Endodermal cell (in vitro differentiated cells): Measurements from ENCODE around the gene RUNX2. TPM values are rescaled to one million over a fixed set of nuclear protein-coding genes. Genes with fewer than 3 reads are reported as not detected.

Experiments
- DNase-seq: peaks from one replicate; pipeline ENCODE4 v3.0.0-alpha.2; 2017
- H3K27ac ChIP-seq: 2 replicates; pipeline ENCODE4 v1.5.1; 2013; ENCODE audit warnings: mild to moderate bottlenecking, low read depth, low read length, moderate library complexity
- H3K27me3 ChIP-seq: 2 replicates; pipeline ENCODE4 v1.6.1; 2013; ENCODE audit warnings: mild to moderate bottlenecking, low read length, moderate library complexity; ENCODE audit not compliant: insufficient read depth, control insufficient read depth, poor library complexity, severe bottlenecking
- H3K36me3 ChIP-seq: 2 replicates; pipeline ENCODE4 v1.7.0; 2013; ENCODE audit warnings: mild to moderate bottlenecking, low read length, moderate library complexity; ENCODE audit not compliant: control insufficient read depth, insufficient read depth
- H3K4me1 ChIP-seq: one replicate; pipeline ENCODE4 v1.7.0; 2013; ENCODE audit warnings: low read length; ENCODE audit not compliant: control insufficient read depth, insufficient read depth
- H3K4me3 ChIP-seq: 2 replicates; pipeline ENCODE4 v1.5.1; 2013; ENCODE audit warnings: mild to moderate bottlenecking, low read length, moderate library complexity
- H3K9ac ChIP-seq: 2 replicates; pipeline ENCODE4 v1.6.1; 2013; ENCODE audit warnings: mild to moderate bottlenecking, low read length, moderate library complexity; ENCODE audit not compliant: poor library complexity, severe bottlenecking; ENCODE audit errors: extremely low read depth
- H3K9me3 ChIP-seq: 2 replicates; pipeline ENCODE4 v1.6.1; 2013; ENCODE audit warnings: mild to moderate bottlenecking, low read length, moderate library complexity; ENCODE audit not compliant: control insufficient read depth
- H3K27ac Mint-ChIP-seq: 2 replicates; pipeline ENCODE4 v1.8.0; 2020; ENCODE audit warnings: mixed read lengths
- H3K27me3 Mint-ChIP-seq: 2 replicates; pipeline ENCODE4 v1.8.0; 2021; ENCODE audit warnings: mild to moderate bottlenecking, mixed read lengths; ENCODE audit not compliant: insufficient read depth
- H3K36me3 Mint-ChIP-seq: 2 replicates; pipeline ENCODE4 v1.8.0; 2020; ENCODE audit warnings: low read depth, mixed read lengths
- H3K4me1 Mint-ChIP-seq: 2 replicates; pipeline ENCODE4 v1.8.0; 2020; ENCODE audit warnings: mixed read lengths
- H3K4me3 Mint-ChIP-seq: 2 replicates; pipeline ENCODE4 v1.8.0; 2020; ENCODE audit warnings: mild to moderate bottlenecking, moderate library complexity, mixed read lengths
- H3K9me3 Mint-ChIP-seq: 2 replicates; pipeline ENCODE4 v1.8.0; 2020; ENCODE audit warnings: mild to moderate bottlenecking, mixed read lengths
- CTCF ChIP-seq: fragments of 200-600 bp; sonication (generic); conservative IDR thresholded peaks from 2 replicates; pipeline ENCODE4 v1.5.0; 2021; ENCODE audit warnings: antibody characterized with exemption, mild to moderate bottlenecking
- WGBS, 2 experiments: methylation state at CpG; one replicate each; pipeline versions ENCODE4 v1.1.5 to v1.1.7; 2013; ENCODE audit warnings: missing lambda C conversion rate in 2 of 2, mixed read lengths in 1 of 2; ENCODE audit not compliant: insufficient coverage in 1 of 2, insufficient read length in 1 of 2; 5-methylcytosine and 5-hydroxymethylcytosine counted together
- total RNA-seq, 2 donors: library from RNA; stranded (reverse); fragmentation: NEBNext Ultra II Directional in 1 of 2; extraction: Animal tissue kit (Norgen Biotek cat#: 25700) in 1 of 2; gene quantifications; 2 replicates in 1 of 2; 3 replicates in 1 of 2; pipeline ENCODE4 v1.2.1, GENCODE V29; 2021

The RUNX2 gene
- total RNA-seq, 2 donors from 2014 or later = 0.18 to 0.26 TPM

- Mint-ChIP-seq H3K27ac (no peak overlapping the region), H3K36me3 (no peaks in the 10 kb centered on the region), H3K4me1 (peaks cover 6% of the 10 kb centered on the region), H3K27me3 (peaks cover 3% of the 10 kb centered on the region), H3K9me3 (no peaks in the 10 kb centered on the region), H3K4me3 (no peak overlapping the region)
- Histone ChIP-seq H3K36me3 (no peaks in the 10 kb centered on the region), H3K27ac (no peak overlapping the region), H3K9me3 (no peaks in the 10 kb centered on the region), H3K9ac (no peak overlapping the region), H3K4me1 (no peaks in the 10 kb centered on the region), H3K4me3 (no peak overlapping the region), H3K27me3 (no peaks in the 10 kb centered on the region)
- DNase-seq = no peak
- TF ChIP-seq CTCF = no peak
- WGBS, 2 experiments = 95 to 96% methylated on average over 2 of the region's 3 CpGs
These were observed 109.3 kb downstream of the RUNX2 start for GRCh38 chr6:45437439-45437815.

- no peak overlapping the region for H3K4me3 Mint-ChIP-seq
- H3K4me3 ChIP-seq = no peak overlapping the region
- WGBS, 2 experiments = 94 to 100% methylated on average over 1 to 3 of the region's 3 CpGs
- peaks cover 6% of the 10 kb centered on the region for H3K4me1 Mint-ChIP-seq
- H3K36me3 ChIP-seq = no peaks in the 10 kb centered on the region
- no peaks in the 10 kb centered on the region for H3K4me1 ChIP-seq
- TF ChIP-seq CTCF = no peak
- no peaks in the 10 kb centered on the region for H3K27me3 ChIP-seq
- no peaks in the 10 kb centered on the region for H3K36me3 Mint-ChIP-seq
- peaks cover 5% of the 10 kb centered on the region for H3K27me3 Mint-ChIP-seq
- H3K9ac ChIP-seq = no peak overlapping the region
- H3K27ac ChIP-seq = no peak overlapping the region
- no peaks in the 10 kb centered on the region for H3K9me3 Mint-ChIP-seq
- no peak for DNase-seq
- H3K9me3 ChIP-seq = no peaks in the 10 kb centered on the region
- H3K27ac Mint-ChIP-seq = no peak overlapping the region
These were observed 110.0 kb downstream of the RUNX2 start for GRCh38 chr6:45438151-45438550.

GRCh38 chr6:45438849-45439406 is 110.8 kb downstream of the RUNX2 start:
- Mint-ChIP-seq H3K36me3 (no peaks in the 10 kb centered on the region), H3K4me1 (peaks cover 6% of the 10 kb centered on the region), H3K27ac (no peak overlapping the region), H3K4me3 (no peak overlapping the region), H3K9me3 (no peaks in the 10 kb centered on the region), H3K27me3 (peaks cover 5% of the 10 kb centered on the region)
- Histone ChIP-seq H3K27me3 (no peaks in the 10 kb centered on the region), H3K4me1 (no peaks in the 10 kb centered on the region), H3K9ac (no peak overlapping the region), H3K27ac (no peak overlapping the region), H3K4me3 (no peak overlapping the region), H3K36me3 (no peaks in the 10 kb centered on the region), H3K9me3 (no peaks in the 10 kb centered on the region)
- WGBS, 2 experiments = 83 to 100% methylated on average over 1 of the region's 1 CpG
- TF ChIP-seq CTCF = no peak
- DNase-seq = no peak
